Endothelial cell of umbilical vein (primary cell): Measurements from ENCODE around the gene KPNA1.

Experiments
- EZH2 ChIP-seq: IDR thresholded peaks from 2 replicates; pipeline ENCODE4 v1.6.1; 2012; ENCODE audit warnings: borderline replicate concordance, low read depth, mild to moderate bottlenecking, moderate library complexity, low read length, inconsistent platforms; ENCODE audit not compliant: severe bottlenecking
- GATA2 ChIP-seq: IDR thresholded peaks from 2 replicates; pipeline ENCODE4 v1.7.0; 2011; ENCODE audit warnings: low read depth, mild to moderate bottlenecking, moderate library complexity, mixed read lengths, low read length; ENCODE audit not compliant: insufficient read length, insufficient read depth
- MYC ChIP-seq: IDR thresholded peaks from one replicate; pipeline ENCODE4 v1.6.1; 2011; ENCODE audit warnings: mild to moderate bottlenecking, low read depth, low read length
- POLR2AphosphoS5 ChIP-seq: IDR thresholded peaks from 2 replicates; pipeline ENCODE4 v1.6.1; 2012; ENCODE audit warnings: low read depth, mild to moderate bottlenecking, control low read depth, low read length, moderate library complexity; ENCODE audit not compliant: insufficient read depth
- TF ChIP-seq, protein P1 (sequence below), 2 donors: IDR thresholded peaks; 1 replicate in 1 of 2; 2 replicates in 1 of 2; pipeline ENCODE4 v1.5.1; 2011; ENCODE audit warnings: low read length in 2 of 2, mild to moderate bottlenecking in 2 of 2, moderate library complexity in 2 of 2, control low read depth in 1 of 2, inconsistent platforms in 1 of 2, low read depth in 1 of 2; ENCODE audit not compliant: insufficient read depth in 1 of 2; ENCODE audit errors: extremely low read depth in 1 of 2

GRCh38 chr3:122468896-122469533 is 45.7 kb downstream of the KPNA1 start:
- TF ChIP-seq MYC (no peak), GATA2 (no peak), EZH2 (no peak), POLR2AphosphoS5 (no peak)
- TF ChIP-seq, protein P1, sequence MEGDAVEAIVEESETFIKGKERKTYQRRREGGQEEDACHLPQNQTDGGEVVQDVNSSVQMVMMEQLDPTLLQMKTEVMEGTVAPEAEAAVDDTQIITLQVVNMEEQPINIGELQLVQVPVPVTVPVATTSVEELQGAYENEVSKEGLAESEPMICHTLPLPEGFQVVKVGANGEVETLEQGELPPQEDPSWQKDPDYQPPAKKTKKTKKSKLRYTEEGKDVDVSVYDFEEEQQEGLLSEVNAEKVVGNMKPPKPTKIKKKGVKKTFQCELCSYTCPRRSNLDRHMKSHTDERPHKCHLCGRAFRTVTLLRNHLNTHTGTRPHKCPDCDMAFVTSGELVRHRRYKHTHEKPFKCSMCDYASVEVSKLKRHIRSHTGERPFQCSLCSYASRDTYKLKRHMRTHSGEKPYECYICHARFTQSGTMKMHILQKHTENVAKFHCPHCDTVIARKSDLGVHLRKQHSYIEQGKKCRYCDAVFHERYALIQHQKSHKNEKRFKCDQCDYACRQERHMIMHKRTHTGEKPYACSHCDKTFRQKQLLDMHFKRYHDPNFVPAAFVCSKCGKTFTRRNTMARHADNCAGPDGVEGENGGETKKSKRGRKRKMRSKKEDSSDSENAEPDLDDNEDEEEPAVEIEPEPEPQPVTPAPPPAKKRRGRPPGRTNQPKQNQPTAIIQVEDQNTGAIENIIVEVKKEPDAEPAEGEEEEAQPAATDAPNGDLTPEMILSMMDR (IDR thresholded peaks at IDR 0.05; ENCODE audit: extremely low read depth in 1 of 2, insufficient read depth in 1 of 2, low read depth in 1 of 2, low read length in 2 of 2): no peak
